HUDEP-2 (cell line): ENCODE results near the gene DLGAP3.
"Not testable (repeated sequence)": the region's sequence is repeated elsewhere in the genome, so short reads cannot be mapped to it uniquely, and the experiment has no call there.

Source experiments
- DNase-seq, 76 experiments: peaks; one replicate each; lab custom pipeline; 2025; ENCODE audit not compliant: unreplicated experiment in 76 of 76; lab: John Stamatoyannopoulos, UW

The DLGAP3 gene

GRCh38 chr1:34842952-34843371 is 86.5 kb downstream of the DLGAP3 start:
- no peak for DNase-seq

- DNase-seq, result peak in 1 of 76 experiments; percentile 3
These were observed 87.4 kb downstream of the DLGAP3 start for GRCh38 chr1:34842073-34842472.

- DNase-seq, result no peak
These were observed 89.0 kb downstream of the DLGAP3 start for GRCh38 chr1:34840426-34840825.

GRCh38 chr1:34839526-34840305 is 89.7 kb downstream of the DLGAP3 start:
- DNase-seq, result no peak

GRCh38 chr1:34833711-34834110 is 95.7 kb downstream of the DLGAP3 start:
- no peak for DNase-seq

- DNase-seq, result no peak
These were observed 97.7 kb downstream of the DLGAP3 start for GRCh38 chr1:34831721-34832246.

- DNase-seq, result no peak
These were observed 100.2 kb downstream of the DLGAP3 start for GRCh38 chr1:34829250-34829649.

- DNase-seq, result no peak
These were observed 100.8 kb downstream of the DLGAP3 start for GRCh38 chr1:34828611-34829010.

GRCh38 chr1:34827341-34827941 is 102.0 kb downstream of the DLGAP3 start:
- DNase-seq, result no peak

- no peak for DNase-seq
These were observed 103.9 kb downstream of the DLGAP3 start for GRCh38 chr1:34825455-34826091.

- no peak for DNase-seq
These were observed 104.5 kb downstream of the DLGAP3 start for GRCh38 chr1:34824817-34825454.

GRCh38 chr1:34822202-34822601 is 107.2 kb downstream of the DLGAP3 start:
- DNase-seq, result no peak

- DNase-seq, result not testable (repeated sequence)
These were observed 110.6 kb downstream of the DLGAP3 start for GRCh38 chr1:34818862-34819261.

- DNase-seq, result no peak
These were observed 112.7 kb downstream of the DLGAP3 start for GRCh38 chr1:34816778-34817177.

- DNase-seq, result no peak
These were observed 113.1 kb downstream of the DLGAP3 start for GRCh38 chr1:34816332-34816731.
